Measurements from ENCODE around the gene UTP15. TPM values are rescaled to one million over a fixed set of nuclear protein-coding genes. Genes with fewer than 3 reads are reported as not detected.

Gene UTP15
- total RNA-seq, 4 donors from 2014 or later: 24.9 to 51.0 (median 33.3) TPM

GRCh38 chr5:73529081-73529480 lies 36.5 kb upstream of the UTP15 start:
- ATAC-seq (ENCODE audit: low FRiP score): no peak
- TF ChIP-seq CTCF (IDR thresholded peaks at IDR 0.05): no peak
- DNase-seq (ENCODE audit: low spot score): no peak

- TF ChIP-seq CTCF (IDR thresholded peaks at IDR 0.05): no peak
- ATAC-seq (ENCODE audit: low FRiP score) (no peak), DNase-seq (ENCODE audit: low spot score) (no peak)
These were observed 34.2 kb upstream of the UTP15 start for GRCh38 chr5:73531356-73531755.

GRCh38 chr5:73532195-73532594 lies 33.3 kb upstream of the UTP15 start:
- no peak for TF ChIP-seq CTCF (IDR thresholded peaks at IDR 0.05)
- ATAC-seq (ENCODE audit: low FRiP score): no peak
- no peak for DNase-seq (ENCODE audit: low spot score)

GRCh38 chr5:73534011-73534644 lies 31.4 kb upstream of the UTP15 start:
- no peak for DNase-seq (ENCODE audit: low spot score)

GRCh38 chr5:73534971-73535370 lies 30.6 kb upstream of the UTP15 start:
- ATAC-seq (ENCODE audit: low FRiP score) (no peak), DNase-seq (ENCODE audit: low spot score) (no peak)
- TF ChIP-seq CTCF (IDR thresholded peaks at IDR 0.05): no peak

More at GRCh38 chr5:73534011-73534644, 31.4 kb upstream of the UTP15 start:
- ATAC-seq (ENCODE audit: low FRiP score): no peak
- TF ChIP-seq CTCF (IDR thresholded peaks at IDR 0.05): no peak

- DNase-seq (ENCODE audit: low spot score) (no peak), ATAC-seq (ENCODE audit: low FRiP score) (no peak)
- TF ChIP-seq CTCF (IDR thresholded peaks at IDR 0.05): no peak
These were observed 25.8 kb upstream of the UTP15 start for GRCh38 chr5:73539730-73540129.

GRCh38 chr5:73540192-73540591 lies 25.4 kb upstream of the UTP15 start:
- ATAC-seq (ENCODE audit: low FRiP score) (no peak), DNase-seq (ENCODE audit: low spot score) (no peak)
- TF ChIP-seq CTCF (IDR thresholded peaks at IDR 0.05): no peak

Measured in omental fat pad (tissue), 4 donors.